ENCODE measurements around the gene ARHGEF28. TPM values are rescaled to one million over a fixed set of nuclear protein-coding genes. Genes with fewer than 3 reads are reported as not detected.

The ARHGEF28 gene
- total RNA-seq, 1 experiment from 2014 or later: 0.57 TPM

GRCh38 chr5:73607228-73607627 is 18.8 kb upstream of the ARHGEF28 start:
- no peak overlapping the region for H3K27ac ChIP-seq (ENCODE audit: insufficient read length, low read depth, low read length)
- no peaks in the 10 kb centered on the region for H3K79me1 ChIP-seq (ENCODE audit: insufficient read depth, low read depth, low read length, poor library complexity, severe bottlenecking)
- no peak overlapping the region for H3K18ac ChIP-seq (ENCODE audit: insufficient read length, low read depth, low read length)

More at GRCh38 chr5:73607228-73607627, 18.8 kb upstream of the ARHGEF28 start:
- H3K4ac ChIP-seq (ENCODE audit: low read depth, low read length): no peak overlapping the region
- Mint-ChIP-seq H3K27ac (no peak overlapping the region), H3K4me3 (no peak overlapping the region), H3K4me1 (no peaks in the 10 kb centered on the region), H3K27me3 (ENCODE audit: low read depth) (peaks cover 7% of the 10 kb centered on the region), H3K9me3 (no peaks in the 10 kb centered on the region), H3K36me3 (ENCODE audit: insufficient read depth in 1 of 3, low read depth in 3 of 3) (no peaks in the 10 kb centered on the region)
- no peak overlapping the region for H2BK120ac ChIP-seq (ENCODE audit: low read depth, low read length, poor library complexity, severe bottlenecking)
- no peak overlapping the region for H3K14ac ChIP-seq (ENCODE audit: insufficient read depth, low read length)
- no peak overlapping the region for H2AK5ac ChIP-seq (ENCODE audit: insufficient read length, low read length)
- H4K8ac ChIP-seq (replicated peaks; ENCODE audit: insufficient read length, low read depth, low read length): no peak overlapping the region
- no peak overlapping the region for H4K5ac ChIP-seq (ENCODE audit: insufficient read length, low read depth, low read length)
- no peak overlapping the region for H3K56ac ChIP-seq (ENCODE audit: insufficient read length, low read depth, low read length)
- H3K4me2 ChIP-seq (ENCODE audit: insufficient read depth, insufficient read length, low read length): no peak overlapping the region
- H2BK12ac ChIP-seq (ENCODE audit: insufficient read length, low read depth, low read length): no peak overlapping the region
- no peak overlapping the region for H2BK5ac ChIP-seq (ENCODE audit: insufficient read length, low read length)
- H3K79me2 ChIP-seq (ENCODE audit: insufficient read depth, low read length): no peaks in the 10 kb centered on the region
- no peak for TF ChIP-seq CTCF (conservative IDR thresholded peaks at IDR 0.05)
- H3K23me2 ChIP-seq (ENCODE audit: insufficient read length, low read depth, low read length, poor library complexity, severe bottlenecking): no peaks in the 10 kb centered on the region
- H3K9me3 ChIP-seq (ENCODE audit: control insufficient read depth, low read depth, low read length): no peaks in the 10 kb centered on the region
- no peak overlapping the region for H2AFZ ChIP-seq (ENCODE audit: low read length)
- H2BK15ac ChIP-seq (ENCODE audit: low read depth, low read length): no peak overlapping the region
- DNase-seq: no peak
- no peak overlapping the region for H2BK20ac ChIP-seq (ENCODE audit: low read depth, low read length, poor library complexity, severe bottlenecking)
- H4K91ac ChIP-seq (ENCODE audit: insufficient read length, low read depth, low read length): no peak overlapping the region
- no peaks in the 10 kb centered on the region for H3K4me1 ChIP-seq (ENCODE audit: insufficient read depth, low read length)
- H3K27me3 ChIP-seq (ENCODE audit: insufficient read depth, low read length): no peaks in the 10 kb centered on the region
- no peaks in the 10 kb centered on the region for H4K20me1 ChIP-seq (ENCODE audit: control insufficient read depth, insufficient read depth, insufficient read length)
- H3K23ac ChIP-seq (ENCODE audit: insufficient read length, low read depth, low read length): no peak overlapping the region
- no peak overlapping the region for H3T11ph ChIP-seq (ENCODE audit: low read length)
- H3K9ac ChIP-seq (ENCODE audit: extremely low read depth, insufficient read length, low read length): no peak overlapping the region
